ENCODE results near the gene CPM. TPM values are rescaled to one million over a fixed set of nuclear protein-coding genes. Genes with fewer than 3 reads are reported as not detected.

Gene CPM
- total RNA-seq, 1 experiment from 2014 or later: 4.2 TPM

DNA sequence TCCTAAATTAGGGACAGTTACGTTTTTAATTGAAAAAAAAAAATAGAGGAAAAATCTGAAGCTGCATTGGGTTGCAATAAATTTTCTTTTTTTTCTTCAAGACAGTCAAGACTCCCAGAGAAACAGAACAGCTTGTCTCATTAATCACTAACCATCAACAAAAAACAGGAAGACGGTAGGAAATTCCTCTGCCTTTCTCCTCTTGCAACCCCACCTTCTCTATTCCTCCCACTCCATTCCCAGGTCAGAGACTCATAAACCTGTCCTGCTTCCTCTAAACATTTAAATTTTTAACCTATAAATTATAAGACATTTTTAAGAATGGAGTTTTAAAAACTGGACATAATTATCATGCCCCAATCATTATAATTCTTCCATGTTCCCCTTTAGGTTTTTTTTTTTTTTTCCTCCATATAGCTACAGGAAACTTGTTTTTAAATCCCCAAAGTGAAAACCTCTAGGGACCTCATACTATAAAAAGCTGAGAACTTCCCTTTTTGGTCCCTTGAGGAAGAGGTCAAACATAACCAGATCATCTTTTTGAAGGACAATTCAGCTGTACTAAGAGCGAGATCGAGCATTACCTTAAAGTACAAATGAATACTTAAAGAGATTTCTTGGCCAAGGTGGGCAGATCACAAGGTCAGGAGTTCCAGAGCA is 36.0 kb downstream of the CPM start:
- H3K27me3 ChIP-seq (ENCODE audit: insufficient read depth, low read depth): no peaks in the 10 kb centered on the region
- no peaks in the 10 kb centered on the region for H3K79me2 ChIP-seq (ENCODE audit: low read depth)
- H3K36me3 ChIP-seq (ENCODE audit: low read depth): no peaks in the 10 kb centered on the region
- no peak for DNase-seq
- intact Hi-C loops (cut with micrococcal nuclease; ENCODE audit: unreplicated experiment): no loop called here
- H3F3A ChIP-seq (ENCODE audit: insufficient read depth, low read depth): no peaks in the 10 kb centered on the region
- BruUV-seq (replicated peaks): no TSS peak
- H3K4me1 ChIP-seq (replicated peaks; ENCODE audit: insufficient read depth): no peaks in the 10 kb centered on the region
- TF ChIP-seq, protein P1, sequence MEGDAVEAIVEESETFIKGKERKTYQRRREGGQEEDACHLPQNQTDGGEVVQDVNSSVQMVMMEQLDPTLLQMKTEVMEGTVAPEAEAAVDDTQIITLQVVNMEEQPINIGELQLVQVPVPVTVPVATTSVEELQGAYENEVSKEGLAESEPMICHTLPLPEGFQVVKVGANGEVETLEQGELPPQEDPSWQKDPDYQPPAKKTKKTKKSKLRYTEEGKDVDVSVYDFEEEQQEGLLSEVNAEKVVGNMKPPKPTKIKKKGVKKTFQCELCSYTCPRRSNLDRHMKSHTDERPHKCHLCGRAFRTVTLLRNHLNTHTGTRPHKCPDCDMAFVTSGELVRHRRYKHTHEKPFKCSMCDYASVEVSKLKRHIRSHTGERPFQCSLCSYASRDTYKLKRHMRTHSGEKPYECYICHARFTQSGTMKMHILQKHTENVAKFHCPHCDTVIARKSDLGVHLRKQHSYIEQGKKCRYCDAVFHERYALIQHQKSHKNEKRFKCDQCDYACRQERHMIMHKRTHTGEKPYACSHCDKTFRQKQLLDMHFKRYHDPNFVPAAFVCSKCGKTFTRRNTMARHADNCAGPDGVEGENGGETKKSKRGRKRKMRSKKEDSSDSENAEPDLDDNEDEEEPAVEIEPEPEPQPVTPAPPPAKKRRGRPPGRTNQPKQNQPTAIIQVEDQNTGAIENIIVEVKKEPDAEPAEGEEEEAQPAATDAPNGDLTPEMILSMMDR (conservative IDR thresholded peaks at IDR 0.05): no peak
- TF ChIP-seq EZH2 (IDR thresholded peaks at IDR 0.05; ENCODE audit: low read depth): no peak
- CTCF ChIA-PET: interaction anchor here (0.7 kb wide), 1 partner anchor 261 kb away, joined by 5 read pairs; no protein-coding TSS in a partner anchor
- no peaks in the 10 kb centered on the region; the same call in 1 of the 2 replicates for H3K9me2 ChIP-seq (ENCODE audit: insufficient read depth)
- POLR2A ChIA-PET (ENCODE audit: unreplicated experiment): no interaction called here
- no peak overlapping the region for H2AFZ ChIP-seq
- H4K20me1 ChIP-seq (ENCODE audit: insufficient read depth): no peaks in the 10 kb centered on the region
- H3K4me2 ChIP-seq: no peak overlapping the region
- no peak overlapping the region for H3K4me3 ChIP-seq
- no peaks in the 10 kb centered on the region for H3K9me3 ChIP-seq (ENCODE audit: insufficient read depth, low read depth)
- H3K27ac ChIP-seq: no peak overlapping the region

DNA sequence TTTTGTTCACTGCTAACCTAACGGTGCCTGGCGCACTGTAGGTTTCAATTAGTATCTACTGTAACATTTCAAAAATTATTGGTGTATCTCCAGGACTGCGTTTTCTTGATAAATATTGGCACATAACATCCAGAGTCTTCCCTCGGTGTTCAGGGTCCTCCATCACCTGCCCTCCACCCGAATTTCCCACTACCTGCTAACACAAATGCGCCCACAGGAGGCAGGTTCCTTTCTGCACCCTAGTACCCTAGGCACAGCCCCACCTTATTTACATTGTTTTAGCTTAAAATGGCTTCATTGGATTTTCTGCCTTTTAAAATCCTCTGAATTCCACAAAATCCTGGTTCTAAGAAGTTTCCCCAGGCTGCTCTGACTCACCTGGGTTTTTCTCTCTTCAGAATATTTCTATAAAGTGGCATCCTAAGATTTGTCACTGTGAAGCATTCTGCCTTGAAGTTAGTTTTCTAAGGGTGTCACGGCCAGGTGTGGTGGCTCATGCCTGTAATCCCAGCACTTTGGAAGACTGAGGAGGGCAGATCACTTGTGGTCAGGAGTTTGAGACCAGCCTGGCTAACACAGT is 38.6 kb downstream of the CPM start:
- Histone ChIP-seq H4K20me1 (ENCODE audit: insufficient read depth) (no peaks in the 10 kb centered on the region), H3K27ac (no peak overlapping the region), H3K9me3 (ENCODE audit: insufficient read depth, low read depth) (no peaks in the 10 kb centered on the region), H3K9me2 (ENCODE audit: insufficient read depth) (no peaks in the 10 kb centered on the region), H3K4me1 (replicated peaks; ENCODE audit: insufficient read depth) (no peaks in the 10 kb centered on the region), H3F3A (ENCODE audit: insufficient read depth, low read depth) (no peaks in the 10 kb centered on the region), H3K79me2 (ENCODE audit: low read depth) (no peaks in the 10 kb centered on the region), H2AFZ (no peak overlapping the region), H3K36me3 (ENCODE audit: low read depth) (no peaks in the 10 kb centered on the region), H3K27me3 (ENCODE audit: insufficient read depth, low read depth) (no peaks in the 10 kb centered on the region), H3K4me2 (no peak overlapping the region), H3K4me3 (no peak overlapping the region)
- ChIA-PET POLR2A (ENCODE audit: unreplicated experiment) (no interaction called here), CTCF (no interaction called here)
- intact Hi-C loops (cut with micrococcal nuclease; ENCODE audit: unreplicated experiment): no loop called here
- no peak for DNase-seq
- TF ChIP-seq, protein P1 (conservative IDR thresholded peaks at IDR 0.05): no peak
- no peak for TF ChIP-seq EZH2 (IDR thresholded peaks at IDR 0.05; ENCODE audit: low read depth)
- BruUV-seq (replicated peaks): no TSS peak

DNA sequence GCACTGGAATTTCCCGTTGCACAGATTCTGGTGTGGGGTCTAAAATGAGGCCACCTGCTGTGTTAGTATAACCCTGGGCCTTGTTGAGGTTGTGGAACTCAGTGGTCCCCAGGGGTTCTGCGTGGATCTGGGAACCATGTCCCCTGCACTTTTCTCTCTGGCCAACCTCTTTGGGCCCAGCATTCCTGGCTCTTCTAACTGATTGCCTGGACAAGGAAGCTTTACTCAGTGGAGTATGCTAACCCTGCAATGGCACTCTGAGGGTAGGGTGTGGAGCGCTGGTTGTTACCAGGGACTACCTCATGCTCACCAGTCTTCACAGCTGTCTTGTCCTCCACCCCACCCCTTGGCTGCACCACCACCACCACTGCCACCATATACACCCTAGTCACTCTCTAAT is 39.2 kb downstream of the CPM start:
- POLR2A ChIA-PET (ENCODE audit: unreplicated experiment): no interaction called here
- intact Hi-C loops (cut with micrococcal nuclease; ENCODE audit: unreplicated experiment): no loop called here

More for the DNA sequence above, 39.2 kb downstream of the CPM start:
- no peaks in the 10 kb centered on the region for H3F3A ChIP-seq (ENCODE audit: insufficient read depth, low read depth)
- H3K27ac ChIP-seq: no peak overlapping the region
- CTCF ChIA-PET: no interaction called here
- H3K4me1 ChIP-seq (replicated peaks; ENCODE audit: insufficient read depth): no peaks in the 10 kb centered on the region
- H3K9me2 ChIP-seq (ENCODE audit: insufficient read depth): no peaks in the 10 kb centered on the region
- BruUV-seq (replicated peaks): no TSS peak
- DNase-seq: no peak
- H3K4me2 ChIP-seq: no peak overlapping the region
- H3K9me3 ChIP-seq (ENCODE audit: insufficient read depth, low read depth): no peaks in the 10 kb centered on the region
- H3K79me2 ChIP-seq (ENCODE audit: low read depth): no peaks in the 10 kb centered on the region
- H3K27me3 ChIP-seq (ENCODE audit: insufficient read depth, low read depth): no peaks in the 10 kb centered on the region
- H3K36me3 ChIP-seq (ENCODE audit: low read depth): no peaks in the 10 kb centered on the region
- no peaks in the 10 kb centered on the region for H4K20me1 ChIP-seq (ENCODE audit: insufficient read depth)
- H3K4me3 ChIP-seq: no peak overlapping the region
- no peak overlapping the region for H2AFZ ChIP-seq
- TF ChIP-seq EZH2 (IDR thresholded peaks at IDR 0.05; ENCODE audit: low read depth): no peak
- TF ChIP-seq, protein P1 (conservative IDR thresholded peaks at IDR 0.05): no peak
